ENCODE results near the gene RPS27L.
"Not testable (repeated sequence)": the region's sequence is repeated elsewhere in the genome, so short reads cannot be mapped to it uniquely, and the experiment has no call there.

Gene RPS27L

GRCh38 chr15:63140936-63141335 lies 16.3 kb downstream of the RPS27L start:
- no peak for DNase-seq (ENCODE audit: low read depth in 2 of 2)

- no peak for DNase-seq (ENCODE audit: low read depth in 2 of 2)
These were observed 20.5 kb downstream of the RPS27L start for GRCh38 chr15:63136742-63137141.

DNA sequence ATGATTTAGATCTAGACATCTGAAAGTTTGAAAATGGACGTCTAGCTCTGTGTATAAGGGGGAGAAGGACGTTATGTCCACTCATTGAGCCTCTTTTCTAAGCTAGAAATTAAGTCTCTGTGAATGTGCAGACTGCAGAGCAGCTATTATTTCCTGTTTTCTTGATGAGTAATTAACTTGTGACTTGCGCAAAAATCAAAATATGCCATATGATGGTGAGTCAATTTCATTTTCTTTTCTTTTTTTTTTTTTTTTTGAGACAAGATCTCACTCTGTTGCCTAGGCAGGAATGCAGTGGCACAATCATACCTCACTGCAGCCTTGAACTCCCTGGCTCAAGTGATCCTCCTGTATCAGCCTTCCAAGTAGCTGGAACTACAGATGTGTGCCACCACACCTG lies 21.5 kb downstream of the RPS27L start:
- no peak for DNase-seq (ENCODE audit: low read depth in 2 of 2)

DNA sequence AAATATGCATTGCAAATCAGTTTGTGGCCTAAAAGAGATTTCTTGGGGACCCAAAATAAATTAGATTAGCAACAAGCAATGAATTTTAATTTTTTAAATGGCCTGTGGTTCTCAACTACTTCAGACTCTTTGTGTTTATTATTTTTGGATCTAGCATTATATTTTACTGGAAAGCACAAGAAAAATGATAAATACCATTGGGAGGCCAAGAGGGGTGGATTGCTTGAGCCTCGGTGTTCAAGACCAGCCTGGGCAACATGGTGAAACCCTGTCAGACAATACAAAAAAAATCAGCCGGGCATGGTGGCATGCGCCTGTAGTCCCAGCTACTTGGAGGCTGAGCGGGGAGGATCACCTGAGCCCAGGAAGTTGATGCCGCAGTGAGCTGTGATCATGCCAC lies 22.0 kb downstream of the RPS27L start:
- no peak for DNase-seq (ENCODE audit: low read depth in 2 of 2)

DNA sequence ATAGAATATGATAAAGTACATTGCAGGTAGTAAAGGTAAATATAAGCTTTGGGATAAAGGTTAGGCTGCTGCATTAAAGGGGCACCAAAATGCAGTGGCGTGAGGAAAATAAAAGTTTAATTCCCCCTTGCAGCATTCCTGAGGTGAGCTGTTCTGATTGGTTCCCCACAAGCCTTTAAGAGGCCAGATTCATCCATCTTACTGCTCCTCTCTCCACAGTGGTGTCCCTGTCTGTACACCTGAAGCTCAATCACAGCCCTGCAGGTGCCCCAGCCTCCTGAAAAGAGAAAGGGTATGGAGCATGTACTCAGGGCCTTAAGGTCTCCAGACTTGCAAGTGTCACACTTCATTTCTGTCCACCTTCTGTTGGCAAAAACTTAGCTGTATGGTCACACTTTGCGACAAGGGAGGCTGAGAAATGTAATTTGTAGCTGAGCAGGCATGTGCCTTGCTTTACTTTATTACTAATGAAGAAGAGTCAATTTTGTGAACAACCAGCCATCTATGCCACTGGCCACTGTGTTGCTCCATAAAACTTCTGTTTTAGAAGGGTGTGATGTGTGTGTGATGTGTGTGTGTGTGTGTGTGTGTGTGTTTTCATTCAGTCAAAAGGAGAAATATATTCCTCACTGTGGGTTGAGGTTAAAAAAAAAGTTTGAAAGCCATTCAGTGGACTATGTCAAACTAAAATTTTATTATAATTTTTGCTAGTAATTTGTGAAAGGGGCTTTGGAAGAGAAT lies 22.9 kb downstream of the RPS27L start:
- DNase-seq (ENCODE audit: low read depth in 2 of 2) = no peak

GRCh38 chr15:63133786-63134185 lies 23.5 kb downstream of the RPS27L start:
- no peak for DNase-seq (ENCODE audit: low read depth in 2 of 2)

GRCh38 chr15:63126726-63127125 lies 30.6 kb downstream of the RPS27L start:
- no peak for DNase-seq (ENCODE audit: low read depth in 2 of 2)

DNA sequence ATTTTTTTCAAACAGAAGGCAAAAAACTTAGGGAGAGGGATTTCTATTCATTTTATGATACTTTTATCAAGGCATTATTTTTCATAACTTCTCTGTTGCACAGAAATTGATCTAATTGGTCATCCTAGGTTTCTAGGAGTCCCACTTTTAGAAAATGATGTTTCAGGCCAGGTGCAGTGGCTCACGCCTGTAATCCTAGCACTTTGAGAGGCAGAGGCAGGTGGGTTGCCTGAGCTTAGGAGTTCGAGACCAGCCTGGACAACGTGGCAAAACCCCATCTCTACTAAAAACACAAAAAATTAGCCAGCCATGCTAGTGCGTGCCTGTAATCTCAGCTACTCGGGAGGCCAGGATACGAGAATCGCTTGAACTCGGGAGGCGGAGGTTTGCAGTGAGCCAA lies 32.8 kb downstream of the RPS27L start:
- no peak for DNase-seq (ENCODE audit: low read depth in 2 of 2)

GRCh38 chr15:63122002-63122875 lies 35.0 kb downstream of the RPS27L start:
- peak; percentile 28 to 46 for DNase-seq (ENCODE audit: low read depth in 2 of 2)

- DNase-seq (ENCODE audit: low read depth in 2 of 2) = peak; percentile 50 to 61
These were observed 35.8 kb downstream of the RPS27L start, which contains the start of gene LACTB for GRCh38 chr15:63121382-63122001. TSS of gene LACTB (plus strand) at chr15:63121861. CDS start at chr15:63121872, 11 bp downstream.

DNA sequence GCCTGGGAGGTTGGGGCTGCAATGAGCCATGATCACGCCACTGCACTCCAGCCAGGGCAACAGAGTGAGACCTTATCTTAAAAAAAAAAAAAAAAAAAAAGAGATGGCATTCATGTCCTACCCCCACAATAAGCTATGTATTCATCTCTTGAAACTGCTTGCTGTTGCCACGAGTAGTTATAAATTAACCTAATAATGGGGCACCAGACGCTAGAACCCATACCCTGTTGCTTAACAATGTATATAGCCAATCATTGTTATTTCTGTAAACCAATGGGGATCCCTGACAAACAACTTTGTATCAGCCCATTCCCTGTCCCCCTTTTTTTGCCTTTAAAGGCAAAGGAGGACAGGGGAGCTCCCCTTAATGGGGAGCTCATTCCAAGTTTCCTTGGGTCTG lies 38.4 kb downstream of the RPS27L start:
- no peak for DNase-seq (ENCODE audit: low read depth in 2 of 2)

GRCh38 chr15:63114465-63114864 lies 42.8 kb downstream of the RPS27L start:
- no peak for DNase-seq (ENCODE audit: low read depth in 2 of 2)

GRCh38 chr15:63112871-63113270 lies 44.4 kb downstream of the RPS27L start:
- no peak for DNase-seq (ENCODE audit: low read depth in 2 of 2)

GRCh38 chr15:63111481-63111880 lies 45.8 kb downstream of the RPS27L start:
- DNase-seq (ENCODE audit: low read depth in 2 of 2) = no peak

- no peak for DNase-seq (ENCODE audit: low read depth in 2 of 2)
These were observed 46.8 kb downstream of the RPS27L start for GRCh38 chr15:63110428-63111026.

DNA sequence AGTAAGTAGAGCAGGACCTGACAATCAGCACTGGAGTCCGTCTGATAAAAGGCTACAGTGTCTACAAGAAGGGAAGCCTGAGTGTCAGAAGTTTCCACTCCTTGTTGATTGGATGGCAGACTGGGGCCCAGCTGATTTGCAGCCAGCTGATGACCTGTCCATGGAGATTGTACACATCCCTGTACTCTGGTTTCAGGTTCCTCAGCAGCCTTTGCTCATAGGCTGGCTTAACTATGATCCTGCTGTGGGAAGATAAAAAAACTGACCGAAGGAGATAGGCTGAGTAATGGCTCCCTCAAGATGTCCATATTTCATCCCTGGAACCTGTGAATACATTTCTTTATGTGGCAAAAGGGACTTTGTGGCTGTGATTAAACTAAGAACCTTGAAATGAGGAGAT lies 47.4 kb downstream of the RPS27L start:
- DNase-seq (ENCODE audit: low read depth in 2 of 2) = no peak

GRCh38 chr15:63109498-63109897 lies 47.8 kb downstream of the RPS27L start:
- no peak for DNase-seq (ENCODE audit: low read depth in 2 of 2)

DNA sequence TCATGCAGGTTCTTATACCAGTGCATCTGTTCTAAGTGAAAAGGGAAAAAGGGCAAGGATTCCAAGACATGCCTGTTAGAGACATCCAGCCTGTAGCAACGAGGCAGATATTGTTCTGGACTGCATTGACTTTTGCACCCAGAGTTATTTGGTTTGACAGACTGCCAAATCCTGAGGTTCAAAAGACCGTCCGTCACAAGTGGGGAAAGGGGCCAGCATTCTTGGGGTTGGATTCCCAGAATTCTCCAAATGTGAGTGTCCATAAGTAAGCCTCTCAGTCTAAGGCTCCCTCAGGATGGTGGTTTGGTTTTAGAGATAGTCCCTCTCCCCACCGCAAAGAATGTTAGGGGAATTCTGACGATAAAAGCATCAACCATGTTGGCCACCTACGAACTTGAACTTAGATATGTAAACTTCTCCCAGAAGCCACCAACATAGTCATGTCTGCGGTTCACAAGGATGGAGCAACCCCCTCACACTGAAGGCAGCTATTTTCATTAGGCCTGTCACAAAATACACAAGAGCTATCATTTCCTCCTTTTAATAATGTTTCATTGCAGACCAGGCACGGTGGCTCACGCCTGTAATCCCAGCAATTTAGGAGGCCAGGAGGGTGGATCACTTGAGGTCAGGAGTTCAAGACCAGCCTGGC lies 49.3 kb downstream of the RPS27L start:
- no peak for DNase-seq (ENCODE audit: low read depth in 2 of 2)

GRCh38 chr15:63105354-63105753 lies 51.9 kb downstream of the RPS27L start:
- not testable (repeated sequence) for DNase-seq (ENCODE audit: low read depth in 2 of 2)

DNA sequence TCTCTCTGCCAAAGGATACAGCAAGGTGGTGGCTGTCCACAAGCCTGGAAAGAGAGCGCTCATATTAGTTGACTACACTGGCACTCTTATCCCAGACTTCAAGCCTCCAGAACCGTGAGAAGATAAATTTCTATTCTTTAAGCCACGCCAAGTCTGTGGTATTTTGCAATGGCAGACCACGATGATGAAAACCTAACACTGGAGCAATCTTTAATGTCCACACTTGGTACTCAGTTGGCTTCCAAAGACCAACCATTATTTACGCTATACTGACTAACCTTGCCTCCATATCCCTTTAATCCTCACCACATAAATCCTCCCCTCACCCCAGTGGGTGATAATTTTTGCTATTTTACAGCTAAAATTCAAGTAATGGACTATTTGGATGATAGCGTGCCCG lies 52.5 kb downstream of the RPS27L start:
- DNase-seq (ENCODE audit: low read depth in 2 of 2) = no peak

GRCh38 chr15:63103416-63103815 lies 53.9 kb downstream of the RPS27L start:
- DNase-seq (ENCODE audit: low read depth in 2 of 2) = no peak

DNA sequence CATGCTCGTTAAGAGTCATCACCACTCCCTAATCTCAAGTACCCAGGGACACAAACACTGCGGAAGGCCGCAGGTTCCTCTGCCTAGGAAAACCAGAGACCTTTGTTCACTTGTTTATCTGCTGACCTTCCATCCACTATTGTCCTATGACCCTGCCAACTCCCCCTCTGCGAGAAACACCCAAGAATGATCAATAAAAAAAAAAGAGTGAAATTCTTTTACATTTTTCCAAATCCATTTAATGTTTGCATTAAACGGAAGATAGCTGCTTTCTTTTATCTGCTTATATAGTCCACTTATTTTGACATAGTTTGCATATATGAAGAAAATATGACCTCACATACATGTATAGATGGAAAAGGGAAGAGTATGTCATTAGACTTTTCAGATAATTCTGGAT lies 57.7 kb downstream of the RPS27L start:
- DNase-seq (ENCODE audit: low read depth in 2 of 2) = not testable (repeated sequence)
